ENCODE measurements around the gene SALL2.

The SALL2 gene

DNA sequence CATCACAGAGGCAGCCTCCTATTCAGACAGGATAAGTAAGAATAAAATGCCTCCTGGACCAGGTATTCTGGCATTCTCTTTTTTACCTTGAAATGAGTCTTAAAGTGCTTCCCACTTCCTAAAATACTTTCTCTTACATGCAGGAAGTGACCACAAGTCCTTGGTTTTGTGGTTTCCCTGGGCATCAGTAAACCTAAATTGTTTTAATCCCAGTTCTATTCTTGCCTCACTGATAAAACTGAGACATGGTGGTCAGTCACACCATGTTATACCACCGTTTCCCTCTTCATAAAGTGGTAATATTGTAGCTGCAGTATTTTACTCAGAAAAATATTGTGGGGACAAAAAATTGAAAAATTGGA, 1.2 kb upstream of the SALL2 start:
- no peak for DNase-seq (ENCODE audit: low read depth)

DNA sequence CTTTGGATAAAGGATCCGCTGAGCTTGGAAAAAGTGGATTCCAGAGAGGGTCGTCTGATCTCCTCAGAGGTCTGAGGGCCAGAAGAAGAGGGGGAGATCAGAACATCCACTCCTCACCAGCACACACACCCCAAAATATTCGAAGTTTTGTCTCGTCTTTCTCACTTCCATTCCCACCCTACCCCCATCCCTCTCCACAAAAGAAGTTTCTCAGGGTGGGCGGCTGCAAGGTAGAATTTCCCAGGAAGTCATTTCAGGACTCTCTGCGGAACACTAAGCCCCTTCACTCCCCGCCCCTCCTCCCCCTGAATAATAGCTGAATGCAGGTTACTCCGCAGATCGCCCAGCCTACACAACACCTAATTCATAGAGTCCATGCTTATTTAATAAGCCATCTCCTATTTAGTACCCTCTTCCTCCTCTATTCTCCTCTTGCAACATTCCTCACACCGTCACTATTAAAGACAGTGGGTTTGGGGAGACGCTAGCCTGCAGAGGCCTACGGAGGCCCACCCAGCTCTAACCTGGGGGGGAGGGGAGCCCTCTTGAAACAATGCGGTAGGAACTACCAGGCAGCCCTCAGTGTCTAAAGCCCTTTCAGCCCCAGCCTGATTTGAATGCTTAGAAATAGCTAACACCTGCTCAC, 649 bp upstream of the SALL2 start:
- no peak for DNase-seq (ENCODE audit: low read depth)

DNA sequence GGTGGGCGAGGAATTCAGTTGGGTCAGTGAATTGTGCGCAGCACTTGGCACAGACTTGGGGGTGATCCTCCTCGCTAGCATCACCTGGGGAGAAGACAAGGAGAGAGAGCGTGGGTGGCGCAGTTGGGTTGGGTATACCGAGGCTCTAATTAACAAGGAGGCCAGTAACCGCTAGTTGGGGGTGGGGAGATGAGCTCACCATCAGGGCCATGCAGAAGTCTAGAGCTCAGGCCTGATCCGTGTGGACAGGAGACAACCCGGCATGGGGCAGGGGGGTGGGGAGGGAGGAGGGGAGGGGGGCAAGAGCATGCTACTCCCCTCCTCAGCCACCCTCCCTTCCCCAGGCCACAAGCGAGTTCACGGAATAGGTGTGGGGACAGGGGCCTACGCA, 580 bp downstream of the SALL2 start:
- no peak for DNase-seq (ENCODE audit: low read depth)

DNA sequence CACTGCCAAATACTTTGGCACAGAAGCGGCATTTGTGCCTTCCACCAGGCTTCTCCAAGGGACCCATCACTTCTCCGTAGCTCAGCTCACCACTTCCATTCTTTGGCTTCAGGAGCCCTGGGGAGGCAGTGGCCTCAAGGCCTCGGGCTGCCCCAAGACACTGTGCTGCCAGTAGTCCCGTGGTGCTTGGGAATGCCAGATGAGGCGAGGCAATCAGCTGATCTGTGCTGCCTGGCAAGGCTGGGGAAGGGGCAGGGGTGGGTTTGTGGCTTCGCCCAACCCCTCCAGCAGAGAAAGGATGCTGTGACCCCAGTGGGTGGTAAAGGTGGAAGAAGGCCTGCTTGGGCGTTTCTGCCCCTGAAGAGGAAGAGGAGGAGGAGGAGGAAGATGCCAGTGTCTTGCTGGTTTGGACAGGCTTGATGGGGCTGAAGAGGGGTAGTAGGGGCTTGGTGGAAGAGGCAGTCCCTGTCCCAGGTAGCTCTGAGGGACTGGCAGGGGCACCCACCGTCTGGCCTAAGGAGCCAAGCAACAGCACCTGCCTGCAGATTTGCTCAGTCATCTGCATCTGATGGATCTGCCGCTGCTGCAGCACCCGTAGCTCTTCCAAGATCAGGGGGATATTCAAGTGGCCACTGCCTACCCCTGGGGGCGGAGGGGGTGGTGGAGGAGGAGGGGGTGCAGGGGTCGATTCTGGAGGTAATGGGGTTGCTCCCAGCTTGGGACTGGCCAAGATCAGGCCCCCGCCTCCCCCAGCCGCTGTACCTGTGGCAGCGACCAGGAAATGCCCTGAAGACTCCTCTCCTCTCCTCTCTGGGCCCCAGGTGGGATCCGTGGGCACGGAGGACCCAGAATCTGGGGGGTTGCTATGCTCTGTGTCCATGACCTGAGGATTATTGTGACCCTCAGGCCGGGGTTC, 1.3 kb downstream of the SALL2 start:
- no peak for DNase-seq (ENCODE audit: low read depth)

DNA sequence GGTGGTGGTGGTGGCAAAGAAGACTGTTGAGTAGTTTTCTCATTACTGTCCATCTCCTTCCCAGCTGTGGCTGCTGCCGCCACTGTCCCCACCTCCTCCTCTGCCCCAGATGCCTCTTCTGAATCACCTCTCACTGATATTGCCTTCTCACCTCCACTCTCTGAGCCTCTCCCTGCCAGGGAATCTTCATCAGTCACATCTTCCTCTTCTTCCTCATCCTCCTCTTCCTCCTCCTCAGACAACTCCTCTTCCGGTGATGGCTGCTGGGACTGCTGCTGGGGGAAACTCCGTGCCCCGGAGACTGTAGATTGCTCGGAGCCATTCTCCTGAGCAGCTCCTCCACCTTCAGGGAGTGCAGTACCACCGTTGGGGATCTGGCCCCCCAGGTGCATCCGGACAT, 2.9 kb downstream of the SALL2 start:
- DNase-seq (ENCODE audit: low read depth), result no peak

DNA sequence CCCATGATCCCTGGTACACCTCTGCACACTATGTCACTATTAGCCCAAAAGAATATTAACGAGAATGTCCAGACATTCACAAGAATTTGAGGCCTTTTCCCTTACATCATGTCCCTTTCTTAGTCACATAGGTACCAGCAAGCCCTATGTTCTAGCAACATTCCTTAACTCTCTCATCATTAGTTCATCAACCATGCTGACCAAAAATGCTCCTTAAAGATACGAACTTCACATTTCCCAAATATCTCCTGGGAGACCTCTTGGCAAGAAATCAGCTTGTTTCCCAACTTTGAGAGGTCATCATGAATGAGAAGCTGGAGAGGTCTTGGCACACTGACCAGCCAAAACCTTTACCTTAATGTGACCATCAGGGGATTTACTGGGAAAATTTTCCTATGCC, 4.6 kb downstream of the SALL2 start:
- peak; percentile 51 for DNase-seq (ENCODE audit: low read depth)

DNA sequence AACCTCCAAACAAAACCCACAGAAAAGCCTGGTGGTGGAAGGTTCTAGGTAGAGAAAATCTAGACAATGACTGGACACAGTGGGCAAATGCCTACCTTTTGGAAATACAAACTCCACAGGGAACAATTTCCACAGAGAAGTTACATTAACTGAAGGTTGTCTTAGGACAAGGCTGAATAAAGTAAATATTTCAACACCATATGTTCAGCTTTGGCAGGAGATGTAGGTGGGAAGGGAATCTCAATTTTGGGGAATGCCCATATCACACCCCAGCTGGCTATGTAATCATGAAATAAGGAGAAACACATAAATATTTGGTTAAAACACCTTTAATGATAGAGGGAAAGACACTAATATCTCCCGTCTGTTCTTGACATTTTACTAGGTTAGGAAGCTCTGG, 5.4 kb downstream of the SALL2 start:
- DNase-seq (ENCODE audit: low read depth), result no peak

DNA sequence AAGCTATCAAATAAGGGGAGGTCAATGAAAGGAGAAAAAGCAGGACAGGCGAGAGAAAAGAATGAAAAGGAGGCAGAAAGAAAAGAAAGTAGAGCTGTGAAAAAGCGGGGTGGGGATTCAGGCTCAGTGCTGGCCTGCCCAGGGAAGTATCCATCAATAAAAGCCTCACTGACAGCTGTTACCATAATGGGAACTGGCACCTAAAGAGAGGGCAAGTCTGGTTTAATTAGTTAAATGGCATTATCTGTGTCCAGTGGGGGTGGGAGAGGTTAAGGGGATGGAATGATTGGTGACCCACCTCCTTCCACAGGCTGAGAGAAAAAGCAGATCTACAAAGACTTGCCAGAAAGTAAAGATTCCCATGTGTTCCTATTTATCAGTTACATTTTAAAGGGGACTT, 7.4 kb downstream of the SALL2 start:
- DNase-seq (ENCODE audit: low read depth), result no peak

DNA sequence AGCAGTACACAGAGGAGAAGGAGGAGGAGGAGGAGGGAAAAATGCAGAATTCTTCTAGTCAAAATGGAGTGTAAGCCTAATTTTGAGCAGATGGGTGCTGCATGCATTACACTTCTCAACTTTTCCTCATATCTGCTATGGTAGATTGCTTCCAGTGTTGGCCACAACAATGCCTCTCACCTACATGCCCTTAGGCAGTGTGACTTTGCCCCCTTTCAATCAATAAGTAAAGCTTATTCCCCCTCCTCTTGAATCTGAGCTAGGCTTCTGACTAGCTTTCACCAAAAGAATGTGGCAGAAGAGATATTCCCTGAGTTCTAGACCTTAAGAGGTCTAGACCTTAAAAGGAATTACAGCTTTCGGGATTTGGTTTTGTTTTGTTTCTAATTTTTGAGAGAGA, 11.8 kb downstream of the SALL2 start:
- DNase-seq (ENCODE audit: low read depth), result no peak

DNA sequence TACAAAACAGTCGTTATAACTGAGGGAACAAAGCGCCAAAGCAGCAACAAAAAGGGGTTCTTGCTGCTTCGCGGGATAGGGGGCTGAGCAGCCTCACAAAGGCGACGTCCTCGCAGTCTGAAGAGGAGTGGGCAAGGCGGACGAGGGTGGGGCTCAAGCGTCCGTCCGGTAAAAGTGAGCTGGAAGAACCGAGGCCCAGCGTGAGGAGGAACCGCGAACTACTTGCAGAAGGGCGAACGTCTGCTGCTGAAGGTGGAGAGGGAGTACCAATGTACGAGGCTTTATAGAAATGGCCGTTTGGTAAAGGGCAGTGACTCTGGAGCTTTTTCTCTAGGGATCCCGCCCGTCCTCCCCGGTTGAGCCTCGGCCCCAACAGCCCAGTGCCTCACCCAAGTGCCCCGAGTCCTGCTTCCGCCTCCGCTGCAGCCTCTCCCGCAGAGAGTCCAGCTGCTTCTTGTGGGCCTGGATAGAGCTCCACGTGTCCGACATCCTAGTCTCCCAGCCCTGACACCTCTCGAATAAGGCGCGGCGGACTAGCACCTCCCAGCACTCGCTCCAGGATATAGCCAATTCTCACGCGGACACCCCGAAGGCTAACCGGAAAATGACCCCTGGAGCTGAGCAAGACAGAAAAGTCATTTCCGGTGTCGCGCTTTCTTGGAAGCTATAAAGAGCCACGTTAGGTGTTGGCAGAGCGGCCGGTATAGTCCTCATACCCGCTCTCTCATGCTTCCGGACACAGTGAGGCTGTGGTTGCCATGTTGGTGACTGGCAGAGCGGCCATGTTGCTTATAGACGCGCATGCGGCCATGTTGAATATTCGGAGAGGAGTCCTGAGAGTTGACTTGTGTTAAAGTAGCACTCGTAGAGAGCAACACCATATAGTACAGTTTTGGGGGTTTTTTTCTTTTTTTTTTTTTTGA, 15.2 kb downstream of the SALL2 start, which contains the start of gene METTL3:
Gene METTL3 (minus strand): TSS at position 606 of the 923 bp plus-strand sequence. CDS start 117 bp downstream, at position 489.
- DNase-seq (ENCODE audit: low read depth), result peak; percentile 99

DNA sequence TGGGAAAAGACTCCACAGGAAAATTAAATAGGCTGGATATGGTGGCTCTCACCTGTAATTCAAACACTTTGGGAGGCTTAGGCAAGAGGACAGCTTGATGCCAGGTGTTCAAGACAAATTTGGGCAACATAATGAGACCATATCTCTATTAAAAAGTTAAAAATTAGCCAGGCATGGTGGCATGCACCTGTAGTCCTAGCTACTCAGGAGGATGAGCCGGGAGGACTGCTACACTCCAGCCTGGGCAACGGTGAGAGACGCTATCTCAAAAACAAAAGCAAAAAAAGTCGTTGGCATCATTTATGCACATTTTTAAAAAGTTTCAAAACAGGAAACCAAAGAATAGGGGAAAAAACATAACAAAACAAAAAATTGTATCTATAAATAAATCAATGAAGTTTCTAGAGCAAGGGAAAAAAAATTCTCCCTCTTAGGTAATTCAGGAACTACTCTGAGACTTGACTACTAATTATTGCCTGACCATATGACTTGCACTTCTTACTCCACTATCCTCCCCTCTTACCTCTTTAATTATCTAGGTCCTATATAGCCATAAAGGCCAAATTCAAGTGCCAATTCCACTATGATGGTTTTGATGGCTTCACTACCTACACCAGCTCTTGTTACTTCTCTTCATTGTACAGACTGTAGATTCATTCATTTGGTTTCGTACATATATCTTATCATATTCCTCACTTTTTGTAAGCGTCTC, 16.6 kb downstream of the SALL2 start:
- DNase-seq (ENCODE audit: low read depth), result no peak

DNA sequence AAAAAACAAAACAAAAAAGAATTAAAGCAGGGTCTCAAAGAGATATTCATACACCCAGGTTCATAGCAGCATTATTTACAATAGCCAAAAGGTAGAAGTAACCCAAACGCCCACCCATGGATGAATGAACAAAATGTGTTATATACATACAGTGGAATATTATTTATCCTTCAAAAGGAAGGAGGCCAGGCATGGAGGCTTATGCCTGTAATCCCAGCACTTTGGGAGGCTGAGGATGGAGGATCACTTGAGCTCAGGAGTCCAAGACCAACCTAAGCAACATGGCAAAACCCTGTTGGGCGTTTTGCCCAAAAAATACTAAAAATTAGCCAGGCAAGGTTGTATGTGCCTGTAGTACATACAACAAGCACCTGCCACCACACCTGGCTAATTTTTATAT, 19.6 kb downstream of the SALL2 start:
- no peak for DNase-seq (ENCODE audit: low read depth)

DNA sequence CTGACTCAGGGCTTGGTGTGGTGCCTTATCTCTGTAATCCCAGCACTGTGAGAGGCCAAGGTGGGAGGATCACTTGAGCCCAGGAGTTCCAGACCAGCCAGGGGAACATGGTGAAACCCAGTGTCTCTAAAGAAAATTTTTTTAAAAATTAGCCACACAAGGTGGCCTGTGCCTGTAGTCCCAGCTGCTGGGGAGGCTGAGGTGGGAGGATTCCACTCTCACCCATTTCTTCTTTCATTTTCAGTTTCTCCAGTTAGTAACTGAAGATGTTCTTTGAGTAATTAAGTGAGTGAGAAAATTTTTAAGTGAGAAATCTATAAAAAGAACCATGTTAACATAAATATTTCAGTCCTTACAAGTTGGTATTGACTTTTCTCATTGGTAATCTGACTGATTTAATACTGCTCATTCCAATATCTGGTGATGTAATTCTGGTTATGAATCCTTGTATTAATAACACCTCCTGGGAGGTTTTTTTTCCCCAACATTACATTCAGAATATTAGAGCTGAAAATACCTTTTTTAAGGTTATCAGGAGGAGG, 21.1 kb downstream of the SALL2 start:
- DNase-seq (ENCODE audit: low read depth), result no peak

DNA sequence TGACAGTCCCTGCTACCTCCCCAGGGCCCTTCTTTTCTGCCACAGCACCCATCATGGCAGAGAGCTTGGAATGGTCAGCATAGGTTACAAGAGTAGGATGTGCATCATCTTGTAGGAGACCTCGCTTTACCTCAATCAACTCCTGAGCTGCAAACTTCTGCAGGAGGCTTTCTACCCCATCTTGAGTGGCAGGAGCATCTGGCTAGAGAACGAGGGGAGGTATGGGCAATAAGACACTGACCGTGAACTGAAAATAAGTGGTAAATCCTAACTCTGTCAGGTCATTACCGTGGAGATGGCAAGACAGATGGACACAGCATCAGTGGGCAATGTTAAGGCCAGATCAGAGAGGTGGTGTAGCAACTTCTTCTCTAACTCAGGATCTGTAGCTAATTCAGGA, 22.8 kb downstream of the SALL2 start:
- no peak for DNase-seq (ENCODE audit: low read depth)

DNA sequence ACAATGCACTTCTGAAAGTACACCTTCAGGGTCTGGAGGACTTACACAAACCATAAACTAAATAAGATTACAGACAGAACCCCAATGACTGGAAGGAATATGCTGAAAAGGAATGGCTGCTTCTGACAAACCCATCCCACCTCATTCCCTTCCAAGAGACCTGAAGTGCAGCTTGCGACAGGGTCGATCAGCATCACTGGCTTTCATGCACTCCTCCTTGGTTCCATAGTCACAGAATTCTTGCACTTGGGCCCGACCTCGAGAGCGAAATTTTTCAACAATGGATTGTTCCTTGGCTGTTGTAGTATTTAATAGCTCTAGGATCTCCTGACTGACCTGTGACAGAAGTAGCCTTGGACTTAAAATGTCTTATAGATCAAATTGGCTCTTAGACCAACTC, 24.6 kb downstream of the SALL2 start:
- DNase-seq (ENCODE audit: low read depth), result no peak

DNA sequence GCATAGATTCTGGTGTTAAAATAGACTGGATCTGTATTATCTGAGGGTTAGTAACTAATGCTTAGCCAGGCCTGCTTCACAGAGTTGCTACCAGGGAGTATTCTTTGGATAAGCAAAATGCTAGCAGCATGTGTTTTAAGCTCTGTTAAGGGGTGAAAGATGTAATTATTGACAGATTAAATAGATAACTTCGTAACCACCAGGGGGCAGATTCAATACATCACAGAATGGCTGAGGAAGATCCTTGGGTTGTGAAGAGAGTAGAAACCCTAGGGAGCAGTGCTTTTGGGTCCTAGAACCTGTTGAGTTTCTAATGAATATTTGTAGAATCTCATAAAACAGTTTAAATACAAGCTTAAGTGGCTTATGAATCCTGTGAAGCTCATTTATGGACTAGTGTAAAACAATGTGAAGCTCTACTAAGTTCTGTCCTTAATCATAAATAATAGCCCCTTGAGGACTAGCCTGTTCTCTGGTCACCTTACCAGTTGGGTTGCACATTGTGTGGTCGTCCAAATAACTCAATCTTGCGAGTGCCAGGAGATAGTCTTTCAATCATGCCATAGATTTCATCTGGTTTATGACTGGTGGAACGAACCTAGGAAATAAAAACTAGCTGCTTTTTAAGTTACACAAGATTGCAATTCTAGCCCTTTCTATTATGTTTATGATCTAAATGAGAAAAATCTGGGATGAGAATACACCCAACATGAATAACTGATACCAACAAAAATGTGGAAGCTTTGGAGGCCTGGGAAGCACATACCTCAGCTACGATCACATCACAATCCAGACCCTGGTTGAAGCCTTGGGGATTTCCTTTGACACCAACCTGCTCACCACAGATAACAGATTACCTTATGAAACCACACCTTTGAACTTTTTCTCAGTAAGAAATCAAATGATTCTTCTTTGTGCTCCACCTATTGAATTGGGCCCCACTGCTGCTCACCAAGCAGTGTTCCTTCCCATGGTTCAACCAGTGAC, 27.3 kb downstream of the SALL2 start:
- no peak for DNase-seq (ENCODE audit: low read depth)

DNA sequence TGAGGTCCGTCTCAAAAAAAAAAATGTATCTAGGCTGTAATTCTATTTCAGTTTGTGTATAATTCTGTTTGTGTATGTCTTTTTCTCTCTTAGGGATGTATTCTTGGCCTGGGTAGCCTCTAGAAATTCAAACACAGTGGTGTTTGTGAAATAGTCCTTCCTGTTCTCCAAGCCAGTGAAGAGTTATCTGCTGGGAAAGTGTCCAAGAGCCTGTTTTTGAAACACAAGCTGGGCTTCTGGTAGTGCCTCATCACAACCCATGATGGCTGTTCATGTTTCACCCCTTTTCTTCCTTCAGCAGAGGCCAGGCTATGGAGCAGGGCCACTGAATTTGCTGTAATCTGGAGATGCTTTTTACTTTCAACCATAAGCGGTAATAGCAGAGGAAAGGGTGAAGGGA, 29.7 kb downstream of the SALL2 start:
- no peak for DNase-seq (ENCODE audit: low read depth)

DNA sequence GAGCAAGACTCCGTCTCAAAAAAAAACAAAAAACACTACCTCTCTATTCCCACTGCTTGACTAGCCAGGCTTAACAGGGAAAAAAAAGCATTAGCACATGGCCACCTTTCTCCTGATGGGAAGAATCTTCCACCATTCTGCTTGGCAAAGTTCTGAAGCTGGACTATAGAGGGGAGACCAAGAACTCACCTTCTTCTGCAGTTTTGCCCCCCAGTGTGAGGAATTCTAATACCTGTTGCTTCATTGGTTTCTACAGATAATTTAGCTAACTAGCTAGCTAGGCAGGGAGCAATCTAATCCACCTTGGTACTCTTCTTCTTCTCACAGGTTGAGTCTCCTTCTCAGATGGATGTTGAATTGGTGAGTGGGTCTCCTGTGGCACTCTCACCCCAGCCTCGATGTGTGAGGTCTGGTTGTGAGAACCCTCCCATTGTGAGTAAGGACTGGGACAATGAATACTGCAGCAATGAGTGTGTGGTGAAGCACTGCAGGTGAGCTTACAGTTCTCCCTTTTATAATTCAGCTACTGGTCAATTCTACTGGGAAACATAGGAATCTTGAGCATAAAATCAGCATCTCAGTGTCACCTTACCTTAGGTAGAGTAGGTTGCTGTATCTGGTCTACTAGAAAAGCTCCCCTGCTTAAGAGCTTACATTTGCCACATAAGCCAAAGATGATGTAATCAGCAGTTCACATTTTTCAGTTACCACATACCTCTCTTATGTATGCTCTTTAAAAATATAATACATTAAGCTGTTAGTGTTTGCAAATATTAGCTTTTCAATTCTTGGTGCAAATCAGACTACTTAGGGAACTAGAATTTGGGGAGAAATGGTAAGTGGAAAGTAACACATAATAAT, 31.0 kb downstream of the SALL2 start:
- no peak for DNase-seq (ENCODE audit: low read depth)

DNA sequence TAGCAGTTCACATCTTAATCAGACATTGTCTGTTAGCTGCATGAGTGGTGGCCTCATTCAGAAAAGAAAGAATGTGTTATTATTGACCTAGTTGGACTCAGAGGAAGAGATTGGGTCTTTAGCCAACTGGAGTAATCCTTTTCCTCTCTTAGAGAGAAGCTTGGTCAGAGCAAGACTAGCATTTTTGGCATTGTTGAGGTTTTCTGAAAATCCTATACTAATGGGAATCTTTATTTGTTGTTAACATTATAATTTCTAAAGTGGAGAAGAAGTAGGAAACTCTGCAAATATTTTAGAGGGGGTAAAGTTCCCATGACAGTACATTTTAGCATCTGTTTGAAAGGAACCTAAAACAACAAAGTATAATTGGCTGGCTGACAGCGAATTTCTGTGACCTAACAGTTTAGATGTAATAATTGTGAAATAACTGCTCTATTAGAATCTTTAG, 39.5 kb downstream of the SALL2 start:
- peak; percentile 78 for DNase-seq (ENCODE audit: low read depth)
